Prostate gland (tissue), 2 donors: ENCODE measurements around the gene SETD6. TPM values are rescaled to one million over a fixed set of nuclear protein-coding genes. Genes with fewer than 3 reads are reported as not detected.
A peak's percentile ranks its signal among the peaks of the same experiment; 100 is the strongest.

ENCODE experiments used
- DNase-seq: peaks from one replicate; pipeline ENCODE4 v3.0.0-alpha.2; 2019; ENCODE audit warnings: low spot score
- H3K27ac ChIP-seq, 2 donors: fragments of 200-600 bp; sonication (generic); 2 replicates each; pipeline ENCODE4 v1.5.1; 2017 to 2019
- H3K27me3 ChIP-seq: fragments of 200-600 bp; sonication (generic); replicated peaks from 2 replicates; pipeline ENCODE4 v1.5.1; 2019; ENCODE audit not compliant: insufficient read depth
- H3K36me3 ChIP-seq, 2 donors: fragments of 200-600 bp; sonication (generic); 1 replicate in 1 of 2; 2 replicates in 1 of 2; pipeline versions ENCODE4 v1.5.1 to v1.8.1; 2017 to 2019
- H3K4me1 ChIP-seq: fragments of 200-600 bp; sonication (generic); replicated peaks from 2 replicates; pipeline ENCODE4 v1.5.1; 2019
- H3K4me3 ChIP-seq, 2 donors: fragments of 200-600 bp; sonication (generic); 2 replicates each; pipeline ENCODE4 v1.5.1; 2017 to 2019
- H3K9me3 ChIP-seq: fragments of 200-600 bp; sonication (generic); 2 replicates; pipeline ENCODE4 v1.5.1; 2017
- POLR2A ChIP-seq: fragments of 450-650 bp; IDR thresholded peaks from one replicate; pipeline ENCODE4 v1.6.1; 2016; ENCODE audit warnings: antibody characterized with exemption, mild to moderate bottlenecking
- POLR2AphosphoS5 ChIP-seq: sonication (generic); formaldehyde crosslinking; IDR thresholded peaks from one replicate; pipeline ENCODE4 v1.6.1; 2017; ENCODE audit warnings: antibody characterized with exemption
- WGBS: methylation state at CpG from one replicate; pipeline ENCODE4 v1.1.5; 2018; 5-methylcytosine and 5-hydroxymethylcytosine counted together
- intact Hi-C: fragments of 100-400 bp; cut with DNase I; formaldehyde crosslinking; loops from one replicate; pipeline ENCODE4 v1.14.2; 2022
- total RNA-seq, 2 donors: library from RNA; depleted of rRNA; stranded (reverse); fragments of >200 nt; gene quantifications; one replicate each; pipeline ENCODE4 v1.1.0, GENCODE V29; 2016
- TF ChIP-seq, protein P1 (sequence below), 4 experiments: fragments of 200-600 bp in 2 of 4; fragments of 450-650 bp in 2 of 4; sonication (generic) in 2 of 4; IDR thresholded peaks; 1 replicate in 3 of 4; 2 replicates in 1 of 4; pipeline ENCODE4 v1.5.1; 2016 to 2019; ENCODE audit warnings: antibody characterized with exemption in 4 of 4, mild to moderate bottlenecking in 2 of 4, moderate library complexity in 2 of 4

The SETD6 gene
- total RNA-seq, 2 donors from 2014 or later, result 45.4 to 55.8 TPM

DNA sequence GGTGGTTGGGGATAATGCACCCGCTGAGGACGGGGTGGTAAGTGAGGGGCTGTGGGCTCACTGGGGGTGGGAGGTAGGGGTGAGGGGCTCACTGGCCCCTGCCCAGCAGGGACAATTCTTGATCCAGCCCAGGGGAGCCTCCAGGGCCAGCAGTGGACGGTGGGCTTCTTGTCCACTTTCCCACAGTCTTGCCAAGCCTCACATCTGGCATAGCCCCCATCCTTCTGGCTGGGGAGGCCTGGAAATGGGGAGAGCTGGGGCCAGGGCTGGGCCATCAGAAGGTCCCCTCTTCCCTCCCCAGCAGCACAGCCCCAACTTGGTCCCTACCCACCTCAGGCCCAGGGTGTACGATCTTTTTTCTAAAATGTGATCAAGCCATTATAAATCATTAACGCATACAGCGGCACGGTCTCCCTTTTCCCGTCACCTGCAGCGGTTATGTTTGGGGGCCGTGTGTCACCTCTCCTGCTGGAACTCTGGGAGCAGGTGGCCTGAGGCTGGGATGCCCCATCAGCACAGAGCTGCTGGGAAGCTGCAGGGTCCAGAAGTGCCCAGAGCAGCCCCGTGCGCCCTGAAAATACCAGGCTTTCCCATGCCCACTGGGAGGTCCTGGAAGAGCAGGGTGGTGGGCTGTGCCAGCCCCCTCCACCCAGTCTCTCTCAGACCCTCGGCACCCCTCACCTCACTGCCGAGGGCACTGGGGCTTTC is 7.2 kb upstream of the SETD6 start:
- H3K9me3 ChIP-seq, result no peaks in the 10 kb centered on the region
- H3K4me1 ChIP-seq, result peaks cover 4% of the 10 kb centered on the region
- intact Hi-C loops, result no loop called here
- H3K27ac ChIP-seq, result no peak overlapping the region
- no peak for TF ChIP-seq POLR2AphosphoS5
- H3K36me3 ChIP-seq, result no peaks in the 10 kb centered on the region
- 83% methylated on average over 10 of the region's 14 CpGs for WGBS
- DNase-seq, result no peak
- no peaks in the 10 kb centered on the region for H3K27me3 ChIP-seq
- H3K4me3 ChIP-seq, result no peak overlapping the region

DNA sequence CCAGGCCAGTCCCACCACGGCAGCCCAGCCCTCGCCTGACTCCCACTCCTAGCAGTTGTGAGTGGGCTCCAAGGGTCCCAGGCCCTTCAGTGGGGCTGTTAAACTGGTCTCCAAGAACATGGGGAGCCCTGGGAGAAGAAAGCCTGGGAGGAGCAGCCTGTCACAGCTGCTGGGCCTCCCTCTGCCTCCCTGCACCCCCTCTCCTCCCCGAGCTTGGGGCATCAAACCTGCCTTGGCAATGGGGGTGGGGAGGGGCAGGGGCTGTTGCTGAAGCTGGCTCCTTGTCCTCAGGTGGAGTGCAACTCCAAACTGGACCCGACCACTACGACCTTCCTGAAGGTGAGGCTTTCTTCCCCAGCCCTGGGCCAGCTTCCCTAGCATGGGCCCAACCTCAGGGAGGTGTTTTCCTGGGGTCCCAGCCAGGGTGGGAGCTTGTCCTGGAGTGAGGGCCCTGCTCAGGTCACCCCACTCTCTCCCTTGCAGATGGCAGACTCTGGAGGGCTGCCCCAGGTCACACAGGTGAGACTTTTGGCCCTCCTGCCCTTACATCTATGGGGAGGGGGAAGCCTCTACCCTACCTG is 6.6 kb upstream of the SETD6 start:
- 83% methylated on average over 5 of the region's 5 CpGs for WGBS
- DNase-seq, result no peak
- Histone ChIP-seq H3K9me3 (no peaks in the 10 kb centered on the region), H3K36me3 (no peaks in the 10 kb centered on the region), H3K27ac (no peak overlapping the region), H3K4me1 (peaks cover 4% of the 10 kb centered on the region), H3K27me3 (no peaks in the 10 kb centered on the region), H3K4me3 (no peak overlapping the region)
- TF ChIP-seq, protein P1, sequence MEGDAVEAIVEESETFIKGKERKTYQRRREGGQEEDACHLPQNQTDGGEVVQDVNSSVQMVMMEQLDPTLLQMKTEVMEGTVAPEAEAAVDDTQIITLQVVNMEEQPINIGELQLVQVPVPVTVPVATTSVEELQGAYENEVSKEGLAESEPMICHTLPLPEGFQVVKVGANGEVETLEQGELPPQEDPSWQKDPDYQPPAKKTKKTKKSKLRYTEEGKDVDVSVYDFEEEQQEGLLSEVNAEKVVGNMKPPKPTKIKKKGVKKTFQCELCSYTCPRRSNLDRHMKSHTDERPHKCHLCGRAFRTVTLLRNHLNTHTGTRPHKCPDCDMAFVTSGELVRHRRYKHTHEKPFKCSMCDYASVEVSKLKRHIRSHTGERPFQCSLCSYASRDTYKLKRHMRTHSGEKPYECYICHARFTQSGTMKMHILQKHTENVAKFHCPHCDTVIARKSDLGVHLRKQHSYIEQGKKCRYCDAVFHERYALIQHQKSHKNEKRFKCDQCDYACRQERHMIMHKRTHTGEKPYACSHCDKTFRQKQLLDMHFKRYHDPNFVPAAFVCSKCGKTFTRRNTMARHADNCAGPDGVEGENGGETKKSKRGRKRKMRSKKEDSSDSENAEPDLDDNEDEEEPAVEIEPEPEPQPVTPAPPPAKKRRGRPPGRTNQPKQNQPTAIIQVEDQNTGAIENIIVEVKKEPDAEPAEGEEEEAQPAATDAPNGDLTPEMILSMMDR (IDR thresholded peaks at IDR 0.05), result no peak
- TF ChIP-seq POLR2AphosphoS5 (no peak), POLR2A (no peak)
- intact Hi-C loops, result no loop called here

DNA sequence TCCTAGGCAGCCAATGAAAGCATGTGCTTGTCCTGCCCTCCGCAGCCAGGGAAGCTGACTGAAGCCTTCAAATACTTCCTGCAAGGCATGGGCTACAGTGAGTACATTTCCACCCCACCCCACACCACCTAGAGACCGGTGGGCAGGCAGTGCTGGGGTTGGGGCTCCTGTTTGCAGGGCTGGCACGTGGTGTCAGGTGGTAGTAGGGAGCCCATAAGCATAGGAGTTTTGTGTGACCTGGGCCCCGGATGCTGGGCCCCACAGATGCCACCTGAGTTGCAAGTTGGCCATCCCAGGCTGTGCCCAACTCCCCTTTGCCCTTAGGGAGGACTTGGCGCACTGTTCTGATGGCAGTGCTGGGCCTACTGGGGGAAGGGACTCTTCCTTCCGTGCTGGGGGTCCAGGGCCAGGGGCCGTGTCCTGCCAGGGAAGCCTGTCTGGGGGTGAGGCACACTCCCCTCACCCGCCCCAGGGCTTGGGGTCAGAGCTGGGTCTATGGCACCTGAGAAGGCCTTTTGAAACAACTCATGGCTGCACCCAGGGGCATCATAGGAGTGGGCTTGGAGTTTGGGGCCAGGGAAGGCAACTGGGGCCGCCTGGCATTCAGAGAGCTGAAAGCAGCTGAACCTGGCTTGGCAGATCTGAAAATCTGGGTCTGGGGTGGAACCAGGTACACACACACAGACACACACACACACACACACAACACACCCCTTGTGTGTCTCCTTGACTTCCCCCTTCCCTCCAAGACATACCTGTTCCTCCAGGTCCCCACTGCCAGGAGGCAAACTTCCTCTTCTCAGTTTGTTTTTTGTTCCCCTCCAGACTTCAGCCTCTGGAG is 5.8 kb upstream of the SETD6 start:
- Histone ChIP-seq H3K4me3 (no peak overlapping the region), H3K27me3 (no peaks in the 10 kb centered on the region), H3K36me3 (no peaks in the 10 kb centered on the region), H3K4me1 (peaks cover 4% of the 10 kb centered on the region), H3K27ac (peak overlapping the region; percentile 57 to 68), H3K9me3 (no peaks in the 10 kb centered on the region)
- intact Hi-C loops, result loop anchor here (10.0 kb wide), 1 partner anchor 245 kb away; no protein-coding TSS in a partner anchor
- WGBS, result 88% methylated on average over 9 of the region's 9 CpGs
- DNase-seq, result peak; percentile 50
- TF ChIP-seq POLR2A (no peak), POLR2AphosphoS5 (peak; percentile 55)

DNA sequence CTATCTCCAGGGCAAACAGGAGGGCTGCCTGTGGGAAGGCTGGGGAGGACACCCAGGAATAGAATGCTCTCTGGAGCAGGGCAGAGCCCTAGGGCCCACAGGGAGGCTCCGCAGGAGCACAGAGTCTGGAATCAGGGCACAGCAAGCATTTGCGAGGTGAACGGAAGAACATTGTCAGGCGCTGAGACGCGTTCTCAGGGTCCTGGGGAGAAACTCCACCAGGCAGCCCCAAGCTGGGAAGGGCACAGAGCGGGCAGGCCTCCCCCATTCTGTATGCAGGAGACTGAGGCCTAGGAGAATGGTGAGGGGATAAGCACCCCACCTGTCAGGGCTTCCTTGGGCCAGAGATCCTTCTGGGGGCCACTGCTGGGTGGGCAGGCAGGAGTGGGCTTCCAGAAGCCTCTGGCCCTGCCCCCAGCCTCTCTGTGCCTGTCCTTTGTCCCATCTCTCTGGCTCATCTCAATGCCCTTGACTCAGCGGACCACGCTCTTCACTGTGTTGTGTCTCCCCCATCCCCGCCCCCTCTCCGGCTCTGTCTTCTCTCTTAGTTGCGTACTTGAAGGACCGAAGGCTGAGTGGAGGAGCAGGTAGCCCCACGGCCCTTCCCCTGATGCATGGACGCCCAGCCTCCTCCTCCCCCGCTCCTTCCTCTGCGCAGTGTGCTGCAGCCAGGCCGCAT is 5.1 kb upstream of the SETD6 start:
- TF ChIP-seq POLR2AphosphoS5 (no peak), POLR2A (no peak)
- TF ChIP-seq, protein P1 (IDR thresholded peaks at IDR 0.05), result no peak
- intact Hi-C loops, result loop anchor here (10.0 kb wide), 1 partner anchor 245 kb away; no protein-coding TSS in a partner anchor
- no peaks in the 10 kb centered on the region for H3K36me3 ChIP-seq
- no peaks in the 10 kb centered on the region for H3K27me3 ChIP-seq
- no peaks in the 10 kb centered on the region for H3K9me3 ChIP-seq
- H3K4me1 ChIP-seq, result peaks cover 4% of the 10 kb centered on the region
- peak overlapping the region in 1 of 2 donors; percentile 2 for H3K4me3 ChIP-seq
- WGBS, result 86% methylated on average over 18 of the region's 18 CpGs
- peak overlapping the region; percentile 57 to 68 for H3K27ac ChIP-seq
- no peak for DNase-seq

DNA sequence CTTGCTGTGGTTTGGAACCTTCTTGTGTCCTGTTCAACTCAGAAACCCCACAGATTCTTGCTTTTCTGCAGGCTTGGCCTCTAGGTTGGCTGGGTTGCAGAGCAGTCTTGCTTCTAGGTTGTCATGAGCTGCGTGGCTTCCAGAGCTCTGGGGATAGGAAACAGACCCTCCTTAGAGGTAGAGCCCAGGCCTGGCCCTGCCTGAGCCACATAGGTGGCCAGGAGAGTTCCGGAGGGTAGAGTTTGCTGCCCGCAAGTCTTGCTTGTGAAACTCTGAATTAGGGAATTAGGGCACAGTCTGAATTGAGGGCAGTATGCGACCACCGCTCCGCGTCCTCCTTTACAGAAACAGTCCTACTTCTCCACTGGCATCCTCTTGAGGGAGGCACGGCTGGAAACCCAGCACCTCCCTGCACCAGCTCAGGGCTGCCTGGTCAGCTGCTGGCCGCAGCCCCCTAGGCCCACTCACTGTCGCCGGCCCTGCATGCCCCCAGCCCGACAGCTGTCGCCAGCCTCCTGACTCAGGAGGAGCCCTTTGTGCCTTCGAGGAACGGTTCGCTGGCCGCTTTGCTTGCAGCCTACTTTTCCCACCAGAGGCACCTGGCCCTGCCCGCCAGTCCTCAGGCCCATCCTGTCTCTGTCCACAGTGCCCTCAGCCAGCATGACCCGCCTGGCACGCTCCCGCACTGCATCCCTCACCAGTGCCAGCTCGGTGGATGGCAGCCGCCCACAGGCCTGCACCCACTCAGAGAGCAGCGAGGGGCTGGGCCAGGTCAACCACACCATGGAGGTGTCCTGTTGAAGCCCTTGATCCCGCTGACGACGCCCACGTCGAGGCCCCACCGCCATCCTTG is 4.3 kb upstream of the SETD6 start:
- TF ChIP-seq, protein P1 (IDR thresholded peaks at IDR 0.05), result no peak
- TF ChIP-seq POLR2AphosphoS5, result no peak
- TF ChIP-seq POLR2A, result no peak
- Histone ChIP-seq H3K27me3 (no peaks in the 10 kb centered on the region), H3K36me3 (no peaks in the 10 kb centered on the region), H3K27ac (no peak overlapping the region), H3K9me3 (no peaks in the 10 kb centered on the region), H3K4me3 (no peak overlapping the region), H3K4me1 (peaks cover 4% of the 10 kb centered on the region)
- intact Hi-C loops, result loop anchor here (10.0 kb wide), 1 partner anchor 244 kb away; no protein-coding TSS in a partner anchor
- no peak for DNase-seq
- 91% methylated on average over 29 of the region's 30 CpGs for WGBS
